H1 (cell line): Measurements from ENCODE around the gene FANCD2. TPM values are rescaled to one million over a fixed set of nuclear protein-coding genes. Genes with fewer than 3 reads are reported as not detected.

Experiments used
- BCL11A ChIP-seq, 2 experiments: IDR thresholded peaks; one replicate each; pipeline ENCODE4 v1.6.1; 2011; ENCODE audit warnings: low read depth in 2 of 2, low read length in 2 of 2, mild to moderate bottlenecking in 2 of 2
- CBX5 ChIP-seq: fragments of 300-800, 300-1000 bp; sonication (generic); IDR thresholded peaks from 2 replicates; pipeline ENCODE4 v1.7.1; 2016; ENCODE audit warnings: antibody characterized with exemption, low read length, low read depth
- EZH2 ChIP-seq: fragments of 200-600 bp; sonication (generic); IDR thresholded peaks from 2 replicates; pipeline ENCODE4 v1.7.1; 2012; ENCODE audit warnings: low read depth, mild to moderate bottlenecking, moderate library complexity, low read length, inconsistent platforms; ENCODE audit not compliant: severe bottlenecking
- MAFK ChIP-seq: IDR thresholded peaks from 2 replicates; pipeline ENCODE4 v1.6.1; 2012; ENCODE audit warnings: low read depth, mild to moderate bottlenecking, improper control_type of control experiment, low read length
- PHF8 ChIP-seq: fragments of 200-600 bp; sonication (generic); conservative IDR thresholded peaks from 2 replicates; pipeline ENCODE4 v1.7.1; 2012; ENCODE audit warnings: low read depth, mild to moderate bottlenecking, inconsistent platforms, low read length, moderate library complexity
- RNF2 ChIP-seq: fragments of 200-900, 300-1000 bp; sonication (generic); IDR thresholded peaks from 2 replicates; pipeline ENCODE4 v1.7.1; 2016; ENCODE audit warnings: borderline replicate concordance, low read depth, mild to moderate bottlenecking, antibody characterized with exemption, low read length; ENCODE audit not compliant: poor library complexity, severe bottlenecking; ENCODE audit errors: missing control alignments
- TAF7 ChIP-seq: optimal IDR thresholded peaks from 2 replicates; pipeline ENCODE3; 2011; ENCODE audit warnings: low read depth, mild to moderate bottlenecking, inconsistent platforms, low read length, moderate library complexity, borderline replicate concordance
- TEAD4 ChIP-seq: IDR thresholded peaks from 2 replicates; pipeline ENCODE4 v1.6.1; 2012; ENCODE audit warnings: low read depth, low read length, inconsistent platforms, mixed read lengths
- polyA plus RNA-seq, 7 experiments: library from polyadenylated mRNA; depleted of rRNA in 3 of 7; stranded (reverse) in 5 of 7; unstranded in 2 of 7; fragments of >200 nt in 5 of 7; fragments of 200-250 nt in 2 of 7; gene quantifications; 1 replicate in 5 of 7; 2 replicates in 1 of 7; 4 replicates in 1 of 7; pipeline versions ENCODE4 v1.2.1 to v1.2.3, GENCODE V29; 2011 to 2013; ENCODE audit warnings: missing spikeins in 2 of 7, mixed read lengths in 2 of 7
- total RNA-seq: library from RNA; stranded (reverse); fragmentation: NEBNext Ultra II Directional; extraction: Animal tissue kit (Norgen Biotek cat#: 25700); gene quantifications from 2 replicates; pipeline ENCODE4 v1.2.1, GENCODE V29; 2021
- TF ChIP-seq, protein P1 (sequence below): fragments of 300-600 bp; sonication (generic); IDR thresholded peaks from 2 replicates; pipeline ENCODE4 v1.7.1; 2012; ENCODE audit warnings: low read length, moderate library complexity, mild to moderate bottlenecking, inconsistent platforms; ENCODE audit not compliant: insufficient replicate concordance

The FANCD2 gene
- total and polyA plus RNA-seq, 2 of the 8 experiments (the other 6 are each of a cell fraction or from before 2014, with no cell fraction given), result 33.1 to 77.8 TPM

DNA sequence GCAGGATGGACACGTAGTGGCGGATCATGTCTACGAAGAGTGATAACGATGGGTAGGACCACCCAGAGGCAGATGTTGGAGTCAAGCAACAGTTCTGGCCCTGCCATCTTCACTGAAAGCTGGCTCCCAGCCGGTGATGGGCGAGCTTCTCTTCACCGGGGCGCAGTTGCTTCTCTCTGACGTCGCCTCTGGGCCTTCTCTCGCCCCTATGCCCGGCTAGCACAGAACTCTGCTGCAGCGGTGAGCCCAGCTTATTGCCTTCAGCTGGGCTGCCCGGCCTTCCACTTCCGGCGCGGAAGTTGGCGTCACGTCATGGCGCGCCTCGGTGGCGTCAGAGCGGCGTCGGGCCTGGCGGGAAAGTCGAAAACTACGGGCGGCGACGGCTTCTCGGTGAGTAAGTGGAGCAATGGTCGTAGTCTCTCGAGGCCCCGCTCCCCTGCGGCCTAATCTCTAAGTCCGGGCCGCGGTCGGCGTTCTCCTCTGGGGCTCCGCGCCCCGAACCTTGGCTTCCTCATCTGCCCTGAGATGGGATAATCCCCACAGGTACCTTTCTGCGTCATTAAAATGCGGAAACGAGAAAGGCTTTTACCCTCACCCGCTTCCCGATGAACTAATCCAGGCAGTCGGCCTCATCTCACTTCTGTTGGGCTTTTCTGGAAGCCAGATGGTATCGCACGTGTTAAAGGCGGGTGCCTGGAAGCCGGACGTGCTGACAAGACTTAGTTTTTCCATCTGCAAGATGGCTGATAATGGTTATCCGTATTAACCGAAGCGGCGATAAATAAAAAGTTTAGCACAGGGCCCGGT is at the start of gene FANCD2 (continued):
- TF ChIP-seq, protein P1, sequence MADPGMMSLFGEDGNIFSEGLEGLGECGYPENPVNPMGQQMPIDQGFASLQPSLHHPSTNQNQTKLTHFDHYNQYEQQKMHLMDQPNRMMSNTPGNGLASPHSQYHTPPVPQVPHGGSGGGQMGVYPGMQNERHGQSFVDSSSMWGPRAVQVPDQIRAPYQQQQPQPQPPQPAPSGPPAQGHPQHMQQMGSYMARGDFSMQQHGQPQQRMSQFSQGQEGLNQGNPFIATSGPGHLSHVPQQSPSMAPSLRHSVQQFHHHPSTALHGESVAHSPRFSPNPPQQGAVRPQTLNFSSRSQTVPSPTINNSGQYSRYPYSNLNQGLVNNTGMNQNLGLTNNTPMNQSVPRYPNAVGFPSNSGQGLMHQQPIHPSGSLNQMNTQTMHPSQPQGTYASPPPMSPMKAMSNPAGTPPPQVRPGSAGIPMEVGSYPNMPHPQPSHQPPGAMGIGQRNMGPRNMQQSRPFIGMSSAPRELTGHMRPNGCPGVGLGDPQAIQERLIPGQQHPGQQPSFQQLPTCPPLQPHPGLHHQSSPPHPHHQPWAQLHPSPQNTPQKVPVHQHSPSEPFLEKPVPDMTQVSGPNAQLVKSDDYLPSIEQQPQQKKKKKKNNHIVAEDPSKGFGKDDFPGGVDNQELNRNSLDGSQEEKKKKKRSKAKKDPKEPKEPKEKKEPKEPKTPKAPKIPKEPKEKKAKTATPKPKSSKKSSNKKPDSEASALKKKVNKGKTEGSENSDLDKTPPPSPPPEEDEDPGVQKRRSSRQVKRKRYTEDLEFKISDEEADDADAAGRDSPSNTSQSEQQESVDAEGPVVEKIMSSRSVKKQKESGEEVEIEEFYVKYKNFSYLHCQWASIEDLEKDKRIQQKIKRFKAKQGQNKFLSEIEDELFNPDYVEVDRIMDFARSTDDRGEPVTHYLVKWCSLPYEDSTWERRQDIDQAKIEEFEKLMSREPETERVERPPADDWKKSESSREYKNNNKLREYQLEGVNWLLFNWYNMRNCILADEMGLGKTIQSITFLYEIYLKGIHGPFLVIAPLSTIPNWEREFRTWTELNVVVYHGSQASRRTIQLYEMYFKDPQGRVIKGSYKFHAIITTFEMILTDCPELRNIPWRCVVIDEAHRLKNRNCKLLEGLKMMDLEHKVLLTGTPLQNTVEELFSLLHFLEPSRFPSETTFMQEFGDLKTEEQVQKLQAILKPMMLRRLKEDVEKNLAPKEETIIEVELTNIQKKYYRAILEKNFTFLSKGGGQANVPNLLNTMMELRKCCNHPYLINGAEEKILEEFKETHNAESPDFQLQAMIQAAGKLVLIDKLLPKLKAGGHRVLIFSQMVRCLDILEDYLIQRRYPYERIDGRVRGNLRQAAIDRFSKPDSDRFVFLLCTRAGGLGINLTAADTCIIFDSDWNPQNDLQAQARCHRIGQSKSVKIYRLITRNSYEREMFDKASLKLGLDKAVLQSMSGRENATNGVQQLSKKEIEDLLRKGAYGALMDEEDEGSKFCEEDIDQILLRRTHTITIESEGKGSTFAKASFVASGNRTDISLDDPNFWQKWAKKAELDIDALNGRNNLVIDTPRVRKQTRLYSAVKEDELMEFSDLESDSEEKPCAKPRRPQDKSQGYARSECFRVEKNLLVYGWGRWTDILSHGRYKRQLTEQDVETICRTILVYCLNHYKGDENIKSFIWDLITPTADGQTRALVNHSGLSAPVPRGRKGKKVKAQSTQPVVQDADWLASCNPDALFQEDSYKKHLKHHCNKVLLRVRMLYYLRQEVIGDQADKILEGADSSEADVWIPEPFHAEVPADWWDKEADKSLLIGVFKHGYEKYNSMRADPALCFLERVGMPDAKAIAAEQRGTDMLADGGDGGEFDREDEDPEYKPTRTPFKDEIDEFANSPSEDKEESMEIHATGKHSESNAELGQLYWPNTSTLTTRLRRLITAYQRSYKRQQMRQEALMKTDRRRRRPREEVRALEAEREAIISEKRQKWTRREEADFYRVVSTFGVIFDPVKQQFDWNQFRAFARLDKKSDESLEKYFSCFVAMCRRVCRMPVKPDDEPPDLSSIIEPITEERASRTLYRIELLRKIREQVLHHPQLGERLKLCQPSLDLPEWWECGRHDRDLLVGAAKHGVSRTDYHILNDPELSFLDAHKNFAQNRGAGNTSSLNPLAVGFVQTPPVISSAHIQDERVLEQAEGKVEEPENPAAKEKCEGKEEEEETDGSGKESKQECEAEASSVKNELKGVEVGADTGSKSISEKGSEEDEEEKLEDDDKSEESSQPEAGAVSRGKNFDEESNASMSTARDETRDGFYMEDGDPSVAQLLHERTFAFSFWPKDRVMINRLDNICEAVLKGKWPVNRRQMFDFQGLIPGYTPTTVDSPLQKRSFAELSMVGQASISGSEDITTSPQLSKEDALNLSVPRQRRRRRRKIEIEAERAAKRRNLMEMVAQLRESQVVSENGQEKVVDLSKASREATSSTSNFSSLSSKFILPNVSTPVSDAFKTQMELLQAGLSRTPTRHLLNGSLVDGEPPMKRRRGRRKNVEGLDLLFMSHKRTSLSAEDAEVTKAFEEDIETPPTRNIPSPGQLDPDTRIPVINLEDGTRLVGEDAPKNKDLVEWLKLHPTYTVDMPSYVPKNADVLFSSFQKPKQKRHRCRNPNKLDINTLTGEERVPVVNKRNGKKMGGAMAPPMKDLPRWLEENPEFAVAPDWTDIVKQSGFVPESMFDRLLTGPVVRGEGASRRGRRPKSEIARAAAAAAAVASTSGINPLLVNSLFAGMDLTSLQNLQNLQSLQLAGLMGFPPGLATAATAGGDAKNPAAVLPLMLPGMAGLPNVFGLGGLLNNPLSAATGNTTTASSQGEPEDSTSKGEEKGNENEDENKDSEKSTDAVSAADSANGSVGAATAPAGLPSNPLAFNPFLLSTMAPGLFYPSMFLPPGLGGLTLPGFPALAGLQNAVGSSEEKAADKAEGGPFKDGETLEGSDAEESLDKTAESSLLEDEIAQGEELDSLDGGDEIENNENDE, result no peak
- no peak for TF ChIP-seq MAFK
- no peak for TF ChIP-seq CBX5
- TF ChIP-seq TEAD4, result no peak
- no peak for TF ChIP-seq EZH2
- no peak for TF ChIP-seq BCL11A (IDR thresholded peaks at IDR 0.05; ENCODE audit: low read depth in 2 of 2, low read length in 2 of 2)
- peak; percentile 65 for TF ChIP-seq TAF7
- TF ChIP-seq PHF8, result peak; percentile 93
- no peak for TF ChIP-seq RNF2
